ENCODE results near the gene KCTD2. TPM values are rescaled to one million over a fixed set of nuclear protein-coding genes. Genes with fewer than 3 reads are reported as not detected.

The KCTD2 gene
- total RNA-seq, 4 donors from 2014 or later: 25.3 to 37.7 (median 31.3) TPM

- no peaks in the 10 kb centered on the region for H3K27me3 ChIP-seq
- no peaks in the 10 kb centered on the region for H3K9me3 ChIP-seq
- H3K27ac ChIP-seq: no peak overlapping the region
- no peak overlapping the region for H3K4me3 ChIP-seq
- H3K36me3 ChIP-seq: no peaks in the 10 kb centered on the region
- WGBS: 46% methylated on average over 5 of the region's 5 CpGs
- peaks cover 29% of the 10 kb centered on the region for H3K4me1 ChIP-seq
- no peak for DNase-seq (ENCODE audit: low spot score in 2 of 2)
- TF ChIP-seq POLR2A (IDR thresholded peaks at IDR 0.05) (no peak), POLR2AphosphoS5 (IDR thresholded peaks at IDR 0.05) (no peak), EP300 (IDR thresholded peaks at IDR 0.05) (no peak), CTCF (IDR thresholded peaks at IDR 0.05) (no peak)
Observed at GRCh38 chr17:75073618-75074047, 26.6 kb downstream of the KCTD2 start.

GRCh38 chr17:75074532-75074931 lies 27.5 kb downstream of the KCTD2 start:
- H3K27ac ChIP-seq: no peak overlapping the region

GRCh38 chr17:75075597-75076336 lies 28.7 kb downstream of the KCTD2 start:
- Histone ChIP-seq H3K36me3 (no peaks in the 10 kb centered on the region), H3K27ac (no peak overlapping the region), H3K4me1 (peaks cover 43% of the 10 kb centered on the region), H3K27me3 (no peaks in the 10 kb centered on the region), H3K4me3 (no peak overlapping the region), H3K9me3 (no peaks in the 10 kb centered on the region)
- TF ChIP-seq EP300 (IDR thresholded peaks at IDR 0.05) (no peak), CTCF (IDR thresholded peaks at IDR 0.05) (no peak), POLR2A (IDR thresholded peaks at IDR 0.05) (no peak), POLR2AphosphoS5 (IDR thresholded peaks at IDR 0.05) (no peak)
- no peak for DNase-seq (ENCODE audit: low spot score in 2 of 2)
- WGBS: 49% methylated on average over 4 of the region's 4 CpGs

More at GRCh38 chr17:75074532-75074931, 27.5 kb downstream of the KCTD2 start:
- Histone ChIP-seq H3K4me3 (no peak overlapping the region), H3K9me3 (no peaks in the 10 kb centered on the region), H3K27me3 (no peaks in the 10 kb centered on the region), H3K4me1 (peaks cover 38% of the 10 kb centered on the region), H3K36me3 (no peaks in the 10 kb centered on the region)
- DNase-seq (ENCODE audit: low spot score in 2 of 2): no peak
- WGBS: 87% methylated on average over 6 of the region's 14 CpGs
- no peak for TF ChIP-seq CTCF (IDR thresholded peaks at IDR 0.05)
- no peak for TF ChIP-seq POLR2AphosphoS5 (IDR thresholded peaks at IDR 0.05)
- TF ChIP-seq POLR2A (IDR thresholded peaks at IDR 0.05): no peak
- TF ChIP-seq EP300 (IDR thresholded peaks at IDR 0.05): no peak

- H3K4me1 ChIP-seq: peaks cover 43% of the 10 kb centered on the region
- 90% methylated on average over 2 of the region's 30 CpGs for WGBS
- DNase-seq (ENCODE audit: low spot score in 2 of 2): no peak
Observed at GRCh38 chr17:75077072-75077495, 30.1 kb downstream of the KCTD2 start.

GRCh38 chr17:75077496-75078283 lies 30.7 kb downstream of the KCTD2 start:
- Histone ChIP-seq H3K4me1 (peaks cover 43% of the 10 kb centered on the region), H3K27ac (peak overlapping the region; percentile 42), H3K36me3 (no peaks in the 10 kb centered on the region), H3K9me3 (no peaks in the 10 kb centered on the region), H3K27me3 (no peaks in the 10 kb centered on the region), H3K4me3 (peak overlapping the region; percentile 47)
- TF ChIP-seq CTCF (IDR thresholded peaks at IDR 0.05): no peak
- TF ChIP-seq POLR2A (IDR thresholded peaks at IDR 0.05): no peak
- no peak for TF ChIP-seq POLR2AphosphoS5 (IDR thresholded peaks at IDR 0.05)
- no peak for TF ChIP-seq EP300 (IDR thresholded peaks at IDR 0.05)
- WGBS: 51% methylated on average over 7 of the region's 53 CpGs
- DNase-seq (ENCODE audit: low spot score in 2 of 2): no peak

More at GRCh38 chr17:75077072-75077495, 30.1 kb downstream of the KCTD2 start:
- Histone ChIP-seq H3K27me3 (no peaks in the 10 kb centered on the region), H3K36me3 (no peaks in the 10 kb centered on the region), H3K27ac (no peak overlapping the region), H3K9me3 (no peaks in the 10 kb centered on the region), H3K4me3 (peak overlapping the region; percentile 47)
- TF ChIP-seq POLR2AphosphoS5 (IDR thresholded peaks at IDR 0.05) (no peak), EP300 (IDR thresholded peaks at IDR 0.05) (no peak)

Data from suprapubic skin (tissue), 4 donors.